H1 (cell line): Measurements from ENCODE around the gene PRXL2B. TPM values are rescaled to one million over a fixed set of nuclear protein-coding genes. Genes with fewer than 3 reads are reported as not detected.

Source experiments
- CTCF ChIA-PET: fragments of 300-600 bp; sonication (Branson Sonifier 250); formaldehyde crosslinking; loops from one replicate; lab custom pipeline; 2021; ENCODE audit not compliant: partially characterized antibody; lab: Charles Lee
- POLR2A ChIA-PET: fragments of 300-600 bp; sonication (Branson Sonifier 250); formaldehyde crosslinking; loops from one replicate; lab custom pipeline; 2021; ENCODE audit warnings: inconsistent platforms; ENCODE audit not compliant: partially characterized antibody; lab: Charles Lee
- DNase-seq, 2 experiments: peaks; one replicate each; pipeline versions ENCODE4 v3.0.0 to v3.0.0-alpha.2; 2010 to 2022; ENCODE audit warnings: low spot score in 2 of 2, low read depth in 1 of 2, mixed read lengths in 1 of 2
- FAIRE-seq: peaks from 2 replicates; lab custom pipeline; 2011; peaks lifted over from hg19 to GRCh38; lab: Jason Lieb, UNC
- H2AFZ ChIP-seq: 2 replicates; pipeline ENCODE4 v1.8.1; 2012; ENCODE audit warnings: low read length, inconsistent platforms
- H2AK5ac ChIP-seq: 2 replicates; pipeline ENCODE4 v1.6.1; 2013; ENCODE audit warnings: low read depth, low read length
- H2BK120ac ChIP-seq: replicated peaks from 2 replicates; pipeline ENCODE3; 2013; ENCODE audit warnings: low read depth, low read length, inconsistent platforms
- H2BK12ac ChIP-seq: 2 replicates; pipeline ENCODE4 v1.6.1; 2013; ENCODE audit warnings: low read depth, low read length
- H2BK15ac ChIP-seq: 2 replicates; pipeline ENCODE4 v1.6.1; 2013; ENCODE audit warnings: low read length
- H2BK20ac ChIP-seq: 2 replicates; pipeline ENCODE4 v1.6.1; 2013; ENCODE audit warnings: low read length
- H2BK5ac ChIP-seq: 2 replicates; pipeline ENCODE4 v1.6.1; 2013; ENCODE audit warnings: low read depth, low read length
- H3K14ac ChIP-seq: 2 replicates; pipeline ENCODE4 v1.6.1; 2013; ENCODE audit warnings: inconsistent platforms; ENCODE audit not compliant: insufficient read length
- H3K18ac ChIP-seq: 2 replicates; pipeline ENCODE4 v1.6.1; 2013; ENCODE audit warnings: low read length; ENCODE audit errors: extremely low read depth
- H3K23ac ChIP-seq: 2 replicates; pipeline ENCODE4 v1.6.1; 2013; ENCODE audit warnings: inconsistent platforms; ENCODE audit not compliant: insufficient read length
- H3K23me2 ChIP-seq: 2 replicates; pipeline ENCODE4 v1.6.1; 2013; ENCODE audit warnings: low read depth, low read length
- H3K27ac ChIP-seq: 2 replicates; pipeline ENCODE4 v1.6.1; 2011; ENCODE audit warnings: low read depth, low read length, inconsistent platforms
- H3K27me3 ChIP-seq, 4 experiments: replicated peaks in 1 of 4; 1 replicate in 1 of 4; 2 replicates in 3 of 4; pipeline versions ENCODE4 v1.6.1 to v1.8.1; 2011 to 2013; ENCODE audit warnings: low read length in 3 of 4, mild to moderate bottlenecking in 3 of 4, inconsistent platforms in 2 of 4, mixed read lengths in 2 of 4, moderate library complexity in 1 of 4; ENCODE audit not compliant: control insufficient read depth in 3 of 4, insufficient read depth in 3 of 4; ENCODE audit errors: extremely low read depth in 1 of 4
- H3K36me3 ChIP-seq, 4 experiments: 2 replicates each; pipeline versions ENCODE4 v1.6.1 to v1.8.1; 2011 to 2013; ENCODE audit warnings: mild to moderate bottlenecking in 4 of 4, low read length in 3 of 4, moderate library complexity in 2 of 4, control low read depth in 1 of 4, inconsistent platforms in 1 of 4; ENCODE audit not compliant: insufficient read depth in 4 of 4, control insufficient read depth in 2 of 4
- H3K4ac ChIP-seq: replicated peaks from 2 replicates; pipeline ENCODE3; 2013; ENCODE audit warnings: low read length, low read depth, mixed read lengths, inconsistent platforms; ENCODE audit not compliant: insufficient read length
- H3K4me1 ChIP-seq, 4 experiments: replicated peaks in 1 of 4; 1 replicate in 1 of 4; 2 replicates in 3 of 4; pipeline versions ENCODE4 v1.6.1 to v1.8.1; 2011 to 2013; ENCODE audit warnings: low read length in 3 of 4, inconsistent platforms in 2 of 4, mixed read lengths in 1 of 4; ENCODE audit not compliant: insufficient read depth in 4 of 4, control insufficient read depth in 3 of 4
- H3K4me2 ChIP-seq, 2 experiments: 2 replicates each; pipeline versions ENCODE4 v1.6.1 to v1.8.1; 2011 to 2013; ENCODE audit warnings: low read depth in 2 of 2, low read length in 2 of 2, control low read depth in 1 of 2, inconsistent platforms in 1 of 2, mild to moderate bottlenecking in 1 of 2; ENCODE audit not compliant: insufficient read depth in 1 of 2
- H3K4me3 ChIP-seq, 4 experiments: fragments of 200-600, 300-600 bp in 1 of 4; sonication (generic), shearing (Covaris generic), sonication (Bioruptor Twin) in 1 of 4; 2 replicates each; pipeline versions ENCODE4 v1.5.1 to v1.8.1; 2011 to 2016; ENCODE audit warnings: low read length in 4 of 4, low read depth in 3 of 4, control low read depth in 2 of 4, inconsistent platforms in 2 of 4, mild to moderate bottlenecking in 2 of 4, mixed read lengths in 1 of 4, moderate library complexity in 1 of 4; ENCODE audit not compliant: insufficient read depth in 2 of 4; ENCODE audit errors: extremely low read depth in 1 of 4
- H3K56ac ChIP-seq: replicated peaks from 2 replicates; pipeline ENCODE3; 2013; ENCODE audit warnings: low read depth, mild to moderate bottlenecking, mixed read lengths, low read length, inconsistent platforms; ENCODE audit not compliant: insufficient read length
- H3K79me1 ChIP-seq: 2 replicates; pipeline ENCODE4 v1.6.1; 2013; ENCODE audit warnings: low read depth, low read length, control low read depth
- H3K79me2 ChIP-seq, 2 experiments: 2 replicates each; pipeline versions ENCODE4 v1.6.1 to v1.8.1; 2012 to 2013; ENCODE audit warnings: low read length in 2 of 2, mild to moderate bottlenecking in 2 of 2, inconsistent platforms in 1 of 2; ENCODE audit not compliant: insufficient read depth in 2 of 2, control insufficient read depth in 1 of 2
- H3K9ac ChIP-seq, 4 experiments: replicated peaks in 1 of 4; 1 replicate in 1 of 4; 2 replicates in 3 of 4; pipeline versions ENCODE4 v1.6.1 to v1.8.1; 2011 to 2013; ENCODE audit warnings: low read depth in 3 of 4, low read length in 3 of 4, control low read depth in 2 of 4, mild to moderate bottlenecking in 2 of 4, moderate library complexity in 2 of 4, inconsistent platforms in 1 of 4; ENCODE audit errors: extremely low read depth in 1 of 4
- H3K9me3 ChIP-seq, 2 experiments: 2 replicates each; pipeline versions ENCODE4 v1.6.1 to v1.8.1; 2012 to 2013; ENCODE audit warnings: mild to moderate bottlenecking in 2 of 2, moderate library complexity in 2 of 2, control low read depth in 1 of 2, inconsistent platforms in 1 of 2, low read depth in 1 of 2, low read length in 1 of 2, mixed read lengths in 1 of 2; ENCODE audit not compliant: insufficient read depth in 2 of 2
- H4K20me1 ChIP-seq, 2 experiments: replicated peaks in 1 of 2; 2 replicates each; pipeline versions ENCODE3 to v1.8.1; 2011 to 2013; ENCODE audit warnings: inconsistent platforms in 2 of 2, low read length in 2 of 2, mild to moderate bottlenecking in 1 of 2; ENCODE audit not compliant: insufficient read depth in 2 of 2, control insufficient read depth in 1 of 2
- H4K5ac ChIP-seq: 2 replicates; pipeline ENCODE4 v1.6.1; 2013; ENCODE audit warnings: low read length, low read depth, mixed read lengths, inconsistent platforms; ENCODE audit not compliant: insufficient read length
- H4K8ac ChIP-seq: 2 replicates; pipeline ENCODE4 v1.8.0; 2013; ENCODE audit warnings: mild to moderate bottlenecking, moderate library complexity, low read length, inconsistent platforms; ENCODE audit not compliant: insufficient read depth; ENCODE audit errors: extremely low read depth
- H4K91ac ChIP-seq: replicated peaks from 2 replicates; pipeline ENCODE3; 2013; ENCODE audit warnings: low read length, mixed read lengths, inconsistent platforms; ENCODE audit not compliant: insufficient read length
- GTF2F1 ChIP-seq: IDR thresholded peaks from 2 replicates; pipeline ENCODE4 v1.6.1; 2012; ENCODE audit warnings: low read depth, low read length, improper control_type of control experiment, borderline replicate concordance
- SP2 ChIP-seq: IDR thresholded peaks from 2 replicates; pipeline ENCODE4 v1.6.1; 2012; ENCODE audit warnings: mild to moderate bottlenecking, low read length, inconsistent platforms
- SP4 ChIP-seq: IDR thresholded peaks from 2 replicates; pipeline ENCODE4 v1.6.1; 2012; ENCODE audit warnings: low read length, inconsistent platforms
- TEAD4 ChIP-seq: IDR thresholded peaks from 2 replicates; pipeline ENCODE4 v1.6.1; 2012; ENCODE audit warnings: low read depth, low read length, inconsistent platforms, mixed read lengths
- WGBS, 2 experiments: shearing (Covaris generic) in 1 of 2; methylation state at CpG; one replicate each; pipeline versions ENCODE4 v1.1.6 to v1.1.7; 2013 to 2015; ENCODE audit warnings: low lambda C conversion rate in 2 of 2, mixed read lengths in 2 of 2, inconsistent platforms in 1 of 2, low coverage in 1 of 2, missing lambda C conversion rate in 1 of 2; ENCODE audit not compliant: insufficient replicate concordance in 2 of 2, insufficient coverage in 1 of 2, insufficient read length in 1 of 2; ENCODE audit errors: extremely low coverage in 1 of 2, missing lambda C conversion rate in 1 of 2; 5-methylcytosine and 5-hydroxymethylcytosine counted together
- polyA plus RNA-seq, 7 experiments: library from polyadenylated mRNA; depleted of rRNA in 3 of 7; stranded (reverse) in 5 of 7; unstranded in 2 of 7; fragments of >200 nt in 5 of 7; fragments of 200-250 nt in 2 of 7; gene quantifications; 1 replicate in 5 of 7; 2 replicates in 1 of 7; 4 replicates in 1 of 7; pipeline versions ENCODE4 v1.2.1 to v1.2.3, GENCODE V29; 2011 to 2013; ENCODE audit warnings: missing spikeins in 2 of 7, mixed read lengths in 2 of 7
- total RNA-seq: library from RNA; stranded (reverse); fragmentation: NEBNext Ultra II Directional; extraction: Animal tissue kit (Norgen Biotek cat#: 25700); gene quantifications from 2 replicates; pipeline ENCODE4 v1.2.1, GENCODE V29; 2021
- TF ChIP-seq, protein P1 (sequence below): IDR thresholded peaks from 2 replicates; pipeline ENCODE4 v1.6.1; 2012; ENCODE audit warnings: inconsistent platforms

The PRXL2B gene
- total and polyA plus RNA-seq, 2 of the 8 experiments (the other 6 are each of a cell fraction or from before 2014, with no cell fraction given): 35.3 to 46.0 TPM

DNA sequence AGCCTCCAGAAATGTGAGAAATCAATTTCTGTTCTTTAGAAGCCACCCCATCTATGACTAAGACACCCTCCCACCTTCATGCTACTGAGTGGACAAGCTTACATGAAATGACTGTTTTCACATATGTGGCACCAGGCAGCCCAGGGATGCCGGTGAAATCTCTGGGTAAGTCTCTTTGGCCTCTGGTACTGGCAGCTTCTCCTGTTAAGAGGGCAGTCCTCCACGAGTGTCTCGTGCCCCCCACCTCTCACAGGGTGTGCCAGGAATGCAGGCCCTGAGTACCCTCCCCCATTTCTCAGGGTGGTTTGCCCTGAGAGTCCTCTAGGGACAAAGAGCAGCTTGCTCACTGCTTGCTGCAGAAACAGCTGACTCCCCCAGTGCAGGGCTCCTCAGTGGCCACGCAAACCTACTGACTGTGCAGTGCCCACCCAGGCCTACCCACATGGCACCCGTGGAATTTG lies 3.2 kb upstream of the PRXL2B start:
- CTCF ChIA-PET: interaction anchor here (0.6 to 4.5 kb wide), 3 partner anchors 19 to 35 kb away, joined by 3 to 24 read pairs (median 9); no protein-coding TSS in a partner anchor
- peaks cover 0 to 25% (median 9%) of the 10 kb centered on the region in 4 experiments; a peak in 4 of 7 replicates for H3K4me1 ChIP-seq
- 70% methylated on average over 5 of the region's 5 CpGs; no CpG with 5 or more reads in 1 of the 2 experiments for WGBS, 2 experiments
- H3K36me3 ChIP-seq: no peaks in the 10 kb centered on the region
- H2AK5ac ChIP-seq: no peak overlapping the region
- H2BK20ac ChIP-seq: no peak overlapping the region
- peak overlapping the region; percentile 79 for H4K8ac ChIP-seq
- FAIRE-seq: no peak
- H3K79me1 ChIP-seq: no peaks in the 10 kb centered on the region; the same call in 1 of the 2 replicates
- TF ChIP-seq GTF2F1: no peak
- TF ChIP-seq, protein P1, sequence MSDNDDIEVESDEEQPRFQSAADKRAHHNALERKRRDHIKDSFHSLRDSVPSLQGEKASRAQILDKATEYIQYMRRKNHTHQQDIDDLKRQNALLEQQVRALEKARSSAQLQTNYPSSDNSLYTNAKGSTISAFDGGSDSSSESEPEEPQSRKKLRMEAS: no peak
- peak; percentile 51; the same call in 1 of the 2 replicates for TF ChIP-seq TEAD4
- no peak for TF ChIP-seq SP4
- no peak for TF ChIP-seq SP2
- TF ChIP-seq, all 59 proteins: peak for 1
- peak overlapping the region; percentile 34 for H4K91ac ChIP-seq
- H3K23ac ChIP-seq: no peak overlapping the region
- H2BK15ac ChIP-seq: 0 out of 2 replicates have a peak overlapping the region, but pooled peaks have one; percentile 72
- H3K14ac ChIP-seq: no peak overlapping the region
- H3K4me2 ChIP-seq: peak overlapping the region in 1 of 2 experiments; percentile 44; a peak in 3 of 4 replicates
- no peak overlapping the region; the same call in 1 of the 2 replicates for H3K18ac ChIP-seq
- no peaks in the 10 kb centered on the region for H3K9me3 ChIP-seq
- H4K5ac ChIP-seq: no peak overlapping the region
- H3K4ac ChIP-seq: peak overlapping the region; percentile 41
- H3K56ac ChIP-seq: no peak overlapping the region
- H2BK120ac ChIP-seq: no peak overlapping the region
- H2BK12ac ChIP-seq: peak overlapping the region; percentile 50; the same call in 1 of the 2 replicates
- no peak for DNase-seq
- H3K79me2 ChIP-seq: no peaks in the 10 kb centered on the region
- no peak overlapping the region for H2AFZ ChIP-seq
- H3K23me2 ChIP-seq: peaks cover 12% of the 10 kb centered on the region
- no peaks in the 10 kb centered on the region for H3K27me3 ChIP-seq
- H3K4me3 ChIP-seq: no peak overlapping the region
- no peak overlapping the region; a peak in 1 of 7 replicates for H3K9ac ChIP-seq
- POLR2A ChIA-PET: interaction anchor here (0.9 to 1.6 kb wide), 3 partner anchors 20 to 36 kb away, joined by 3 to 4 read pairs (median 3); no protein-coding TSS in a partner anchor
- no peak overlapping the region for H3K27ac ChIP-seq
- H4K20me1 ChIP-seq: peaks cover 0 to 2% of the 10 kb centered on the region in 2 experiments
- no peak overlapping the region for H2BK5ac ChIP-seq
